NCI-H1105 (cell line): ENCODE data around the gene RS1.
A peak's percentile ranks its signal among the peaks of the same experiment; 100 is the strongest.

Experiments used
- DNase-seq: peaks from one replicate; lab custom pipeline; 2025; lab: John Stamatoyannopoulos, UW

Gene RS1

DNA sequence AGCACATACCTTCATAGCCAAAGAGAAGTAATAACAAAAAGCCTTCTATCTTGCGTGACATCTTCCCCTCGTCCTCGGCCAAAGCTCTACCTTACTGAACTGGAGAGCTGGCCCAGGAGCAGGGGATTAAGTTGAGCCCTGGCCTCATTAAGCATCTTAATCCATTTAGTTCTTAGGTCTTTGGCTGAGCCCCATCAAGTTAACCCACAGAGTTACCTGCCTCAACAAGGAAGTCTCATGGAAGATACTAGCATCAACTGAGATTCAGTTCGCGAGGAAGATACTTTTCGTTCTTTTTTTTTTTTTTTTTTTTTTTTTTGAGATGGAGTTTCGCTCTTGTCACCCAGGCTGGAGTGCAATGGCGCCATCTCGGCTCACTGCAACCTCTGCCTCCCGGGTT, at the start of gene RS1:
TSS of gene RS1 (minus strand) at position 101 of the 400 bp plus-strand sequence. CDS start at position 61, 40 bp downstream.
- no peak for DNase-seq

DNA sequence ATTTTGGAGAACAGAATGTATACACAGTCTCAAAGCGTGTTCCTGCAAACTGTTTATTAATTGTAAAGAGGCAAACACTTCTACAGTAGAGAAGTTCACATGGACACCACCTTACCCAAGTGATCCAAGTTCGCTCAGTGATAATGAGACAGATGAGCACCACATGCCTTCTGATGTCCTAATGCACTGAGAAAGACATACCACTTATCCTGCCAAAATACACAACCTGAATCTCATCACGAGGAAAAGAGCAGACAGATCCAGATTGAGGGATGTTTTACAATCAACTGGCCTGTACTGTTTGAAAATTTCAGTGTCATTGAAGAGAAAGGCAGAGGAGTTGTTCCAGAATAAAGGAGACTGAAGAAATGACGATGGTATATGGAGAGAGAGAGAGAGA, 47.9 kb upstream of the RS1 start:
- DNase-seq = no peak

DNA sequence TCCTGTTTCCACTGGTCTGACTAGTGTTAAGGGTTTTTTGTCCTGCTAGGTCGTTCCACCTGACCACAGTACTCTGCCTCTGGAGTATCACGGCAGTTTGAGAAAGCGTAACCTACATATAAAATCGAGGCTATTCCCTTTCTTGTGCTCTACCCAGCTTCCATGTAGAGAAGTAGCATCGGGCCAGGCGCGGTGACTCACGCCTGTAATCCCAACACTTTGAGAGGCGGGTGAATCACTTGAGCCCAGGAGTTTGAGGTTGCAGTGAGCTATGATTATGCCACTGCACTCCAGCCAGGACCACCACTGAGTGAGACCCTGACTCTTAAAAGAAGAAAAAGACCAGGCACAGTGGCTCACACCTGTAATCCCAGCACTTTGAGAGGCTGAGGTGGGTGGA, 43.0 kb upstream of the RS1 start:
- no peak for DNase-seq

DNA sequence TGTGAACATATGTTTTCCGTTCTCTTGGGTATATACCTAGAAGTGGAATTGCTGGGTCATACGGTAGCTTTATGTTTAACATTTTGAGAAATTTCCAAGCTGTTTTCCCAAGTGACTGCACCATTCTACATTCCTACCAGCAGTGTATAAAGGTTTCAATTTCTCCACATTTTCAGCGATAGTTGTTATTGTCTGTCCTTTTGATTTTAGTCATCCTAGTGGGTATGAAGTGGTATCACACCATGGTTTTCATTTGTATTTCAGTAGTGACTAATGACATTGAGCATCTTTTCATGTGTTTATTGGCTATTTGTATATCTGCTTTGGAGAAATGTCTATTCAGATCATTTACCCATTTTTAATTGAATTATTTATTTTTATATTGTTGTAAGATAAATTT, 37.9 kb upstream of the RS1 start:
- DNase-seq = no peak

DNA sequence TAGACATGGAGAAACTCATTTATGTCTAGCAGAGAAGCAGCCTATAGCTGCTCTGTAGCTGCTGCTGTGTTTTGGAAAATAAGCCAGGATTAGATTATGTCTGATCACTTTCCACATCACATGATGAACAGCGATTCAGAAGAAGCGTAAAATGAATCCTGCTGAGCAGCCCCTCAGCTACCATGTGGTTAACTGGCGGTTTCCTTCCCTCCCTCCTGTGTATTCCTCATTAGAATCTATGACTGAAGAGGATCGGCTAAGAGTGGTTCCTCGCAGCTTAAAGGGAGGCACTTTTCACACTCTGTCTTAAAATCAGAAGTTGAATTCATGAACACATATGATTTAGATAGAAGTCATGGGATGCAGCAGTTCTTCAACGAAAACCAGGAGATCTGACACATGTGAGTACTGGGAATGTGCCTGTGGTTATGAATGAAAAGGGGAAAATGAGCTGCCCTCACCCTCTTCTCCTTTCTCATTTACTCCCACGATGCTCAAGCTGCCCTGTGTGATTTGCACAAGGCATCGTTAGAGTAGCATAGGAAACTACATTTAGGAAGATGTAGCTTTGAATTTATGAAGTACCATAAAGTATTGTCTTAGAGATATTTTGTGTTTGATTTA, 35.6 kb upstream of the RS1 start, which contains the start of gene PPEF1:
TSS of gene PPEF1 (plus strand) at position 220 of the 624 bp plus-strand sequence. CDS start at position 356, 136 bp downstream.
- DNase-seq = no peak

DNA sequence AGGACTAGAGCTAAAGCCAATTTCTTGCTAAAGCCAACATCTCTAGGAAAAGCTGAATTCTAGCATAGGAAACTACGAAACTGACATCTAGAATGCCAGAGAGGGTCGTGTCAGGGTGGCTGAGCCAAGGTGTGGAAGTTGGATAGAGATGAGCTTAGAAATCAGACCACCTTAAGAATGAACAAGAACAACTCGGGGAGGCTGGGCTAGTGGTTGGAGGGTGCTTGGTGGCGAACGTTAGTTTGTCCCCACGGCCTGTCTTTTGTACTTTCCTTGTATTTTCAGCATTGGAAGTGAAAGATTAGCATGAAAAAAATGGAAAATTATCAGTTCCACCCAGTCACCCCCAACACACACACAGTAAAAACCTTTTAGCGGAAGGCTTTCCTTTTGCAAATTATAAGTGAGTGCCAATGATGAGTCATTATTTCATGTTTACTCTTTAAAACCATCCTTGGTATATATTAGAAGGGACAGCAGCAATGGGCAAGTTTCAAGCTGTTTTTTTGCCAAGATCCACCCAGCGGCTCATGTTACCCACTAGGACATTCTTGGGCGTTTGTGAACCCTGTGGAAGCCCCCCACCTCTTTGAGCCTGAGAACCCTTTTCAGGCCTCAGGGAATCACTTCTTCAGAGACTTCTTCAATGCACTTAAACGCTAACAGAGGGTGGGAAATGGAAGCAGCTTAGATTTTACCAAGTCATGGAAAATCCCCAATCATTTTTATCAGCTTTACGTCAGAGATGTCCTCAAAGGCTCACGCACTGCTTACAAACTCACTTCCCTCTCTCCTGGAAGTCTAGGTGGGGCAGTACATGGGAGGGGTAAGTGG, 30.7 kb upstream of the RS1 start:
- DNase-seq = no peak

DNA sequence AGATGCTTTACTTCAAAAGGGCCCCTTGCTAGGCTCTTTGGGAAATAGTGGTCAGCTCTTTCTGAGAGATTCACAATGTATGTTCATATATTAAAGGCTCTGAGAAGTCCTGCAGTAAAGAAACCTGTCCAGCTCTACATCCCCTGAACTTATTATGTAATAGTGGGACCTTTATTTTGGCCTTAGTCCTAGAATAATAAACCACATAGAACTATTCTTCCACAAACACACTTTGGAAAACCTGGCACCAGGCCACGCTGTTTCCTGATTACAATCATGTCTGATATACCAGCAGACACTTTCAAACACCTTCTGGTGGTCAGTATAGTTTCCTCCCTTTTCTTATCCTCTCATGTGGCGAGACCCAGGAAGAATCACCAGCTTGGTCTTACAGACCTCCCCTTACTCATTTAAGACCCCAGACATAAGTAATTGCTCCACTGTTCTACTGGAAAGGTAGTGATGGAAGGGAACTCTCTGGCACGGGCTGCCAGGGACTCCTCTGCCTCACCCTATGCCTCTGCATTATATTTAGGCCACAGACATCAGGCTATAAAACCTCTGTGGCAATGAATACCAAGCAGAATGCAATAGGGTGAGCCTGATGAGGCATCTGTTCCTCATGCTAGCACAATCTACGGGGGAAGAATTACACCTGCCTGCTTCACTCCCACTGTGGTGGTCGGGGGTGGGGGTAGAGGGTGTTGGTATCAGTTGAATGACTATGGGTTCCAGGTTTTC, 29.9 kb upstream of the RS1 start:
- no peak for DNase-seq

DNA sequence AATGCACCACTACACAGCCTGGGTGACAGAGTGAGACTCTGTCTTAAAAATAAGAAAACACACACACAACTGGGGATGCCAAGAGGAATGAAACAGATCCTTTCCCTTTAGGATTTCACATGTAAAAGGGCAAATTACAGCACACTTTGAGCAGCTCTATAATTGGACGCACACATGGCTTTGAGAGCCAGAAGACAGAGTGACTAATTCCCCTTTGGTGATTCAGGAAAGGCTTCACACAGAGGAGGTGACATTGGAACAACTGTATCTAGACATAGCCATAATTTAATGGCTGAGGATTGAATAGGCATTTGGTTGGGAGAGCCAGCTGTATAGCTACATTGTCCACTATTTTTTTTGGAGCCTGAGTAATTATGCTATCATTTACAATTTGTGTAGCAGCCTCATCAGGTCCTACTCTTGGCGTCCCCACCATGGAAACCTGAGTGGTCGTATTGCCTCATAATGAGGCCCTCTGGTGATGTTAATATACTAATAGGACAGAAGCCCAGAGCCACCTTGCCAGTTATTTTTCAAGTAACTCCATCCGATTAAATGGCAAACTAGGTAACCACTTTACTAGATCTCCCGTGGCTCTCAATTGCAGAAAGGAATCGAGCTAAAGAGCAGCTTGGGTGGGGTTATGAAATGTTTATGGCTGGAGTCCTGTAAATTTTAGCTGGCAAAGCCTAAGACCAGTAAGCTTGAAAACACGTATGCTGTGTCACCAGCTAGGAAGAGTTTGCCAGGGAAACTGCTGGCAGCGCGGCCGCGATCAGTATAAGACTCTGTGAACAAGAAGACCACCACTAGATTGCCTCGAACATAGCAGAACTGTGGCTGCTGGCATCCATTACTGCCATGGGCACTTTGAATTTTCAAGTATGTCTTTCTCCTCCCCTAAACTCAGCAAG, 27.1 kb upstream of the RS1 start:
- no peak for DNase-seq

DNA sequence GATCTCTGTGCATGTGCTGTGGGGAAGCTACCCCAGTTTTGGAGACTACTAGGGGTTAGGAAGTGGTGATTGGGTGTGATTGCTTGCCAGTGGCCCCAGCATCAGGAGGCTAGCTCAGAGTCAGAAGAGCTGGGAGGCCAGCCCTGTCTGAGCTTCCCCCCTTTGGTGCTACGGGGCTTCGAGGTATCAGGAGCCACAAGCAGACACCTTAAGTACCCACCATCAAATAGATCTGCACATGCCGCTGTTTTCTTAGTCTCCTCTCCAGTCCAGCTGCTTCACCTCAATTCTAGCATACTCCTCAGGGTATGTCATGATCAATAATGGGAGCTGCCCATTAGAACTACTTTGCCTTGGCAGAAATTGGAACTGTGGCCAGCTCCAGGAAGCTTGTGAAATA, 24.7 kb upstream of the RS1 start:
- DNase-seq = no peak

DNA sequence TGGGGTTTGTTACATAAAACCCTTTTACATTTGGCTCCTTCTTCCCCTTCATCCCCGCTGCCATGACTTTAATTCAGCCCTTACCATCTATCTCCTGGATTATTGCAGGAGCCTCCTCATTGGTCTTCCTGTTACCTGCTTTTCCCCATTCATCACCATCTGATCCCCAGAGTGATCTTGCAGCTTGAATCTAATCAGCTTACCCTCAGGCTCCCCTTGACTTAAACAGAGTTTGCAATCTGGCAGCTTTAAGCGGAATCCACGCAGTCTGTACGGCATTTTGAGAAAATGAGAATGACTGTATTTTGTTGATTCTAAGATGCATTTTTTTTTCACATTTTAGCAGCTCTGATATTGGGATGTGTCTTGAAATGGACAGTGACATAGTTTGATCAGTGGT, 20.6 kb upstream of the RS1 start:
- DNase-seq = no peak

DNA sequence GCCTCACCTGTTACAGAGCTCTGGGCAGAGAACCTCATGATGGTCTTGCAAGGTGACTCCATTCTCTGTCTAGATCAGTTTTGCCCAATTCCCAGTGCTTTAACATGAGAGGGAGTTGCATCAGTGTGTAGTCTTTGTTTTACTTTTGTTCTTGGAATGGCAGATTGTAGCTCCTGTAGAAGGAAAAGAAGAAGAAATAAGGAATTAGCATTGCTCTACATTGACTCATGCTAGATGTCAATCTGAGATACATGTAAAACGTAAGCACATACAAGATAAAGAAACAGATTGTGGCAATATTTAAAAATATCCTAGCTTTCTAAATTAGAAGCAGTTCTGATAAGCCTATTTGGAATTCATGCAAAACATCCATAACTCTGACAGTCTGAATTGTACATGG, 19.5 kb upstream of the RS1 start:
- no peak for DNase-seq

DNA sequence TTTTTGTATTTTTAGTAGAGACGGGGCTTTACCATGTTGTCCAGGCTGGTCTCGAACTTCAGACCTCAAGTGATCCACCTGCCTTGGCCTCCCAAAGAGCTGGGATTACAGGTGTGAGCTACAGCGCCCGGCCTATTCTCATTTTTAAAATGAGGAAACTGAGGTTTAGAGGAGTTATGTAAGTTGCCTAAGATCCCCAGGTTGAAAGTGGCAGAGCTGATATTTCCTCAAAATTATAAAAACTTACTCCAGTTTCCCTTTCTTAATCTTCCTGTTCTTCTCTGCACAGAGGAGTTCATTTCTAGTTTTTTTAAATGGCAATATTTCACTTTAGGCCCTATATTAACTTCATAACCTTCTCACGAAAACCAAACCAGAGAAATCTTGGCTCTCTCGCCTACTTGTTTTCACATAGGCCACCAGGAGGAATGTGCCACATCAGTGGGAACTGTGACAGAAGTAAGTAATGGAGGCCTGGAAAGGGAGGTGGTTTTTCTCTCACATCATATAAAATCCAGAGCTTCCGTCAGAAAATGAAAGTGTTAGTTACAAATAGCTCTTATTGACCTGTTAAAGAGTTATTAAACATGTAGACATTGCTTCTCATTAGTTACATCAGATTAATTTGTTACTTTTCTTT, 16.1 kb upstream of the RS1 start:
- no peak for DNase-seq

DNA sequence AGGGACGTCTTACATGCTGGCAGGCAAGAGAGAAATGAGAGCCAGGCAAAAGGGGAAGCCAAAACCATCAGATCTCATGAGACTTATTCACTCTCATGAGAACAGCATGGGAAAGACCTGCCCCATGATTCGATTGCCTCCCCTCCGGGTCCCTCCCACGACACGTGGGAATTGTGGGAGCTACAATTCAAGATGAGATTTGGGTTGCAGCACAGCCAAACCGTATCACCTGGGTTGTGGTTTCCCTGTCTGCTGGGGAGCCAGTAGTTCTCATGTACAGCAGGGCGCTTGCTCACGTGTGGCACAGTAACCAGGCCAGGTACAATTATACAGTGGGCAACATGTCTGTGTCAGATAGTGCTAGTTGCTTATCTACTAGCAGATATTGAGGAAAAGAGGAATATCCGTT, 11.1 kb upstream of the RS1 start:
- no peak for DNase-seq

DNA sequence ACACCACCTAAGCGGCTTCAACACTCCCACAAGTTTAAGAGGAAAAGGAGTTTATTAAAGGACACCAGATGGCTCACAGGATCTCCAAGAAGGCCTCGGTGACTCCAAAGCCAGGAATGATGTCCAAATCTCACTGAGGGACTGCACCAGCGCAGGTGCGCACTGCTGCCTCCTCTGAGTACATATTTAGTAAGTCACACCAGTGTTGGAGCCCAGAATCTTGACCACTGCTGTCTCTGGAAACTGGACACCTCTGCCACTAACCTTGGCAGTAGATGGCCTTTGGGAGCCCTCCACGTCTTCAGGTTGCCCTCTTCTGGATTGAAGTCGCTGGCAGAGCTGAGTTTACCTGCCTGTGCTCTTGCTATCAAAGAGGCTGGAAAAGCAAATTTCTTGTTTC, 10.1 kb upstream of the RS1 start:
- no peak for DNase-seq

DNA sequence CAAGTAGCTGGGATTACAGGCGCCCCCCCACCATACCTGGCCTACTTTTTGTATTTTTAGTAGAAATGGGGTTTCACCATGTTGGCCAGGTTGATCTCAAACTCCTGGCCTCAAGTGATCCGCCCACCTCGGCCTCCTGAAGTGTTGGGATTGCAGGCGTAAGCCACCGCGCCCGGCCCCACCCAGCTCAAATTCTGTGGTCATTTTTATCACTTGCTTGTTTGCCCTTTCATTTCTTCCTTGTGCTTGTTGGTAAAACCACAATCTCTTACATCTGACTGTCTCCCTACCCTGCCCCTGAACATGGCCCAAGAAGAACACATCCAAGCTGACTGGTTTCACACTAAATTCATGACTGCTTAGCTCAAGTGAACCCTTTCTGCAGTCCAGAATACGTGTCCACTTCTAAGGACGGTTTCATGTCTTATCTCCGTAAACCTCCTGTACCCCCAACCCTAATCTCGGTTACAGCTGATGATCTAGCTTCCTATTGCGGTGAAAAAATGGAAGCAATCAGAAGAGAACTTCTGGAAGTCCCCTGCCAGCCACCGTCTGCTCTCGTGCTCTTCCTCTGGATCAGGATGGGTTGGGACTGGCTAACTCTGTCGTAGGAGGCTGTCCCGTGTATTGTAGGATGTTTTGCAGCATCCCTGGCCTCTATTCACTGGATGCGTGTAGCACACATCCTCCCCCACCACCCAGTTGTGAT, 5.4 kb upstream of the RS1 start:
- DNase-seq = no peak

DNA sequence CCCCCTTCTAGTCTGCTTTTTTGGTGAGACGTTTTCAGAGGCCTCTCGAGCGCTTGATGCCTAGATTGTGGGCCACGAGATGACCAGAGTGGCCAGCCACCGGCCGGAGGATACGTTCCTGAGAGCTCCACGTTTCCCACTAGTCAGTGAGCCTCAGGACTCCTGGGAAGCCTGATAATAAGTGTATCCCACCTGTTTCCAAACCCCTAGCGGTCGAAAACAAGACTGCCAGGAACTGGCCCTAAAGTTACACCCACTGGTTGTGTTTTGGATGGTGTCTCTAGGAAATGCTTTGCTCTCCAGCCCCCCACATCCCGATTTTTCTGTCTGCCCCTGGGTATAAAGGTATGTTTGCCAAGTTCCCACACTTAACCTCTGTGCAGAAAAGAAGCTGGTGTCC, 4.6 kb upstream of the RS1 start:
- no peak for DNase-seq

DNA sequence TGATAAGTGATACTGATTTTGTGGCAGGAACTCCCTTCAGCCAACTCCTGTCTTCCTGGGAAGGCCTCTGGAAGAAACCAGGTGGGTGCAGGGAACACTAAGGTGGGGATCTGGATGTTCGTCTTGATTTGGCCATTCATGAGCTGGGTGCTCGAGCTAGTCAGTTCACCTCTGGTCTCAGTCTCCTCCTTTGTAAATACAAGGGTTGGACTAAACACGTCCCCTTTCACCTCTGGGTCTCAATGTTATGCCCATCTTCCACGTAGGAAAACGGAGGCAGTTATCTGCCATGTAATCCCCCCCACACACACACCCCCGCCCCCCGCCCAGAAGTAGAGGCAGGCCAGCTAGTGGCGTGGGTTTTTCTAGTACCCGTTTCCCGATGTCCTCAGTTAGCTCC, 4.1 kb upstream of the RS1 start:
- DNase-seq = no peak

DNA sequence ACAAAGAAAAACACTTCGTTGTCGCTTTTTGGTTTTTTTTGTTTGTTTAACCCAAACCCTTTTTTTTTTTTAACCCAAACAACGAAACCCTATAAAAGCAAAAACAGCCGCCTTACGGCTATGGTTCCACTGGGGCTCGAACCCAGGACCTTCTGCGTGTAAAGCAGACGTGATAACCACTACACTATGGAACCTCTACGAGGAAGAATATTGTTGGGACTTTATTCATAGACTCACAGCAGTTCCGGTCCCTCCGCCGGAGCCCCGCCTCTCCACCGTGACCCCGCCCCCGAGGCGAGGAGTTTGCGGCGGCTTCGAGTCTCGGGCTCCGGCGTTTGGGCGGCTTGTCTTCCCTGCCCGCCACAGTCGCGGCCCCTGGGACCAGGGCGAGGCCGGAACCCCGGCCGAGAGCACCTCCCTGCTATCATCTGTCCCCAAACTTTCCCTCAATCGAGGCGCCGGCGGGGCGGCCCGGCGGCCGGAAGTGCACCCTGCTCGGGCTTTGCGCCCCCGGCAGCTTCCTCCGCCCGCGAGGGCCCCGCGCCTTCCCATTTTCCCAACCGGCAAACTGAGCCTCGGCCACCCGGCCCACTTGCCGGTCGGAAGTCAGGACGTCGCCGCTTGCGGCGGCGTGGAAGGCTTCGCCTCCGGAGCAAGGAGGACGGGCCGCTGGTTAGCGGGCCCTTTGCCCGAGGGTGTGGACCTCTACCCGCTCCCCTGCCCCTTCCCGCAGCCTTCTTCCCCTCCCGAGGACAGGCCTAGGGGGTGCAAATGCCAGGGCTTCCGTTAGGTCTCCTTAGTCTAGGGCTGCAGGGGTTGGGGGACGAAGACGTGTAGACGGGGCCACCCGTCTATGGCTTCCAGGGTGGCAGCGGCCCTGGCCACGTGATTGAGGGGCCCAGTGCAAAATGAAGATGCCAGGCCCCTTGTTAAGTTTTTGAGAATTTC, 3.2 kb upstream of the RS1 start:
- peak; percentile 71 for DNase-seq

DNA sequence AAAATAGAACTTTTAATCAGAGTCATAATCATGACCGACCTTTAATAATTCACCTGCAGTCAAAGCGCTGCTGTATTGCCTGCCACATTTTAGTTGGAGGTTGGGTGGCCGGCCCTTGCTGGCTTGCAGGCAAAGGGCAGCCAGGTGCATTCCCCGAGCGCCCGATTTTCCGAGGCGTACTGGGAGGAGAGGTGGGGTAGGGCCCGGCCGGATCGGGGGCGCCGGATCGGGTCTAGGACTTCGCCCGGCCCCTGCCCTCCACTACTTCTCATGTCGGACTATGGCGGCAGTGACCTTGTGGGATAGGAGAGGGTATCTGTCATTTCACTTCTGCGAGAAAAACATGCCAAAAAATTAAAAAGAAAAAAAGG, 2.5 kb upstream of the RS1 start:
- peak; percentile 37 for DNase-seq
